GM21717 (cell line): ENCODE data around the gene AOC3.
"Not testable (repeated sequence)": the region's sequence is repeated elsewhere in the genome, so short reads cannot be mapped to it uniquely, and the experiment has no call there.

Experiments used
- ATAC-seq: cut with Tn5 transposase; IDR thresholded peaks from one replicate; pipeline ENCODE4 v1.9.1; 2021; ENCODE audit warnings: mild to moderate bottlenecking, moderate library complexity; ENCODE audit not compliant: unreplicated experiment

The AOC3 gene

GRCh38 chr17:42844761-42845555, 6.0 kb upstream of the AOC3 start:
- no peak for ATAC-seq

GRCh38 chr17:42845556-42845917, 5.5 kb upstream of the AOC3 start:
- no peak for ATAC-seq

- no peak for ATAC-seq
Observed at GRCh38 chr17:42845918-42846593, 4.9 kb upstream of the AOC3 start.

GRCh38 chr17:42846594-42847280, 4.3 kb upstream of the AOC3 start:
- ATAC-seq: no peak

GRCh38 chr17:42848093-42848492, 2.9 kb upstream of the AOC3 start:
- ATAC-seq: no peak

GRCh38 chr17:42849031-42849430, 2.0 kb upstream of the AOC3 start:
- no peak for ATAC-seq

GRCh38 chr17:42849451-42850181, 1.4 kb upstream of the AOC3 start:
- no peak for ATAC-seq

- ATAC-seq: not testable (repeated sequence)
Observed at GRCh38 chr17:42851371-42852240, 607 bp downstream of the AOC3 start.

GRCh38 chr17:42852351-42852750, 1.4 kb downstream of the AOC3 start:
- ATAC-seq: no peak

GRCh38 chr17:42853004-42853403, 2.0 kb downstream of the AOC3 start:
- ATAC-seq: no peak

- no peak for ATAC-seq
Observed at GRCh38 chr17:42853597-42853967, 2.6 kb downstream of the AOC3 start.

GRCh38 chr17:42853968-42854790, 3.2 kb downstream of the AOC3 start:
- ATAC-seq: no peak

- no peak for ATAC-seq
Observed at GRCh38 chr17:42855048-42855596, 4.1 kb downstream of the AOC3 start.

- not testable (repeated sequence) for ATAC-seq
Observed at GRCh38 chr17:42856093-42856492, 5.1 kb downstream of the AOC3 start.

- ATAC-seq: not testable (repeated sequence)
Observed at GRCh38 chr17:42856516-42856915, 5.5 kb downstream of the AOC3 start.

GRCh38 chr17:42857389-42857788, 6.4 kb downstream of the AOC3 start:
- ATAC-seq: no peak

GRCh38 chr17:42865638-42866094, 14.7 kb downstream of the AOC3 start:
- ATAC-seq: no peak

GRCh38 chr17:42866216-42866615, 15.2 kb downstream of the AOC3 start:
- no peak for ATAC-seq
